ENCODE data around the gene LRMDA.

DNA sequence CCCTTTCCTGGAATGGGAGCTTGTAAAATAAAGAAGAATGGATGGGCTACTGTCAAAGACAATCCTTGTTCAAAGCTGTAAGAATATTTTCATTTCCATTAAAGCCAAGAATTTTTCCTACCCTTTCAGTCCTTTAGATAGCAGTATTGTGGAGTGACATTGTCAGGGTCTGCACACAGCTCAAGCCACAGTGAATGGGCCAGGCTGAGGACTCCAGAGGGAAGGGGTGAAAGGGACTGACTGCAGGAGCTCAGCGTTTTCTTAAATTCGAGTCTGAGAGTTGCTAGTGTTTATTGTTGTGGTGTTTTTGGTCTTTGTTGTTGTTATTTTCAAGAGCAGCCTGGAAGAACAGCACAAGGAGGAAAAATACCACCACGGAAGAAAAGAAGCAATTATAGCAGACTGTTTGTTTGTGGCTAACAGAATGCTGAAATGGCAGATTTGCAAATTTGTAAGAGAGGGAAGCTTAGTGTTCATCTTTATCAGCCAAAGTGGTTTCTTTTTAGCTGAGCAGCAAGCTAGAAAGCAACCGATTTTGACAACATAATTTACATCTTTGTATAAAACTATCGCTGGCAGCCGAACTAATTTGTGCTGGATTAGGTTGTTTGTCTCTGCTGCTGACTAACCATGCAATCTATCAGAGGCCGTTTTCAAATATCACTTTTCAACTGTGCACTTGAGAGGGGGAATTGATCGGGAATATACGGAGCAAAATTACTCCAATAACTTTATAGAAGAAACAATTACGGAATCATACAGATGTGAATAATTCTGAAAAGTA is 192.1 kb downstream of the LRMDA start:
- TF ChIP-seq EP300 (IDR thresholded peaks at IDR 0.05) = no peak
- TF ChIP-seq, protein P1, sequence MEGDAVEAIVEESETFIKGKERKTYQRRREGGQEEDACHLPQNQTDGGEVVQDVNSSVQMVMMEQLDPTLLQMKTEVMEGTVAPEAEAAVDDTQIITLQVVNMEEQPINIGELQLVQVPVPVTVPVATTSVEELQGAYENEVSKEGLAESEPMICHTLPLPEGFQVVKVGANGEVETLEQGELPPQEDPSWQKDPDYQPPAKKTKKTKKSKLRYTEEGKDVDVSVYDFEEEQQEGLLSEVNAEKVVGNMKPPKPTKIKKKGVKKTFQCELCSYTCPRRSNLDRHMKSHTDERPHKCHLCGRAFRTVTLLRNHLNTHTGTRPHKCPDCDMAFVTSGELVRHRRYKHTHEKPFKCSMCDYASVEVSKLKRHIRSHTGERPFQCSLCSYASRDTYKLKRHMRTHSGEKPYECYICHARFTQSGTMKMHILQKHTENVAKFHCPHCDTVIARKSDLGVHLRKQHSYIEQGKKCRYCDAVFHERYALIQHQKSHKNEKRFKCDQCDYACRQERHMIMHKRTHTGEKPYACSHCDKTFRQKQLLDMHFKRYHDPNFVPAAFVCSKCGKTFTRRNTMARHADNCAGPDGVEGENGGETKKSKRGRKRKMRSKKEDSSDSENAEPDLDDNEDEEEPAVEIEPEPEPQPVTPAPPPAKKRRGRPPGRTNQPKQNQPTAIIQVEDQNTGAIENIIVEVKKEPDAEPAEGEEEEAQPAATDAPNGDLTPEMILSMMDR (IDR thresholded peaks at IDR 0.05) = no peak
- TF ChIP-seq, protein P2, sequence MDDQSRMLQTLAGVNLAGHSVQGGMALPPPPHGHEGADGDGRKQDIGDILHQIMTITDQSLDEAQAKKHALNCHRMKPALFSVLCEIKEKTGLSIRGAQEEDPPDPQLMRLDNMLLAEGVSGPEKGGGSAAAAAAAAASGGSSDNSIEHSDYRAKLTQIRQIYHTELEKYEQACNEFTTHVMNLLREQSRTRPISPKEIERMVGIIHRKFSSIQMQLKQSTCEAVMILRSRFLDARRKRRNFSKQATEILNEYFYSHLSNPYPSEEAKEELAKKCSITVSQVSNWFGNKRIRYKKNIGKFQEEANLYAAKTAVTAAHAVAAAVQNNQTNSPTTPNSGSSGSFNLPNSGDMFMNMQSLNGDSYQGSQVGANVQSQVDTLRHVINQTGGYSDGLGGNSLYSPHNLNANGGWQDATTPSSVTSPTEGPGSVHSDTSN (IDR thresholded peaks at IDR 0.05) = no peak
- no peak for TF ChIP-seq RCOR1 (IDR thresholded peaks at IDR 0.05; ENCODE audit: low read depth, low read length)
- no peak for TF ChIP-seq NFE2L2 (conservative IDR thresholded peaks at IDR 0.05; ENCODE audit: low read length)
- no peak for TF ChIP-seq RFX5 (IDR thresholded peaks at IDR 0.05)
- TF ChIP-seq POLR2A (IDR thresholded peaks at IDR 0.05; ENCODE audit: low read length) = no peak
- TF ChIP-seq, protein P3, sequence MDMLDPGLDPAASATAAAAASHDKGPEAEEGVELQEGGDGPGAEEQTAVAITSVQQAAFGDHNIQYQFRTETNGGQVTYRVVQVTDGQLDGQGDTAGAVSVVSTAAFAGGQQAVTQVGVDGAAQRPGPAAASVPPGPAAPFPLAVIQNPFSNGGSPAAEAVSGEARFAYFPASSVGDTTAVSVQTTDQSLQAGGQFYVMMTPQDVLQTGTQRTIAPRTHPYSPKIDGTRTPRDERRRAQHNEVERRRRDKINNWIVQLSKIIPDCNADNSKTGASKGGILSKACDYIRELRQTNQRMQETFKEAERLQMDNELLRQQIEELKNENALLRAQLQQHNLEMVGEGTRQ (IDR thresholded peaks at IDR 0.05) = no peak
- TF ChIP-seq, protein P4, sequence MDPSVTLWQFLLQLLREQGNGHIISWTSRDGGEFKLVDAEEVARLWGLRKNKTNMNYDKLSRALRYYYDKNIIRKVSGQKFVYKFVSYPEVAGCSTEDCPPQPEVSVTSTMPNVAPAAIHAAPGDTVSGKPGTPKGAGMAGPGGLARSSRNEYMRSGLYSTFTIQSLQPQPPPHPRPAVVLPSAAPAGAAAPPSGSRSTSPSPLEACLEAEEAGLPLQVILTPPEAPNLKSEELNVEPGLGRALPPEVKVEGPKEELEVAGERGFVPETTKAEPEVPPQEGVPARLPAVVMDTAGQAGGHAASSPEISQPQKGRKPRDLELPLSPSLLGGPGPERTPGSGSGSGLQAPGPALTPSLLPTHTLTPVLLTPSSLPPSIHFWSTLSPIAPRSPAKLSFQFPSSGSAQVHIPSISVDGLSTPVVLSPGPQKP (IDR thresholded peaks at IDR 0.05; ENCODE audit: low read depth, low read length) = no peak

Data from A549 (cell line).